Measurements from ENCODE around the gene COBLL1. TPM values are rescaled to one million over a fixed set of nuclear protein-coding genes. Genes with fewer than 3 reads are reported as not detected.

COBLL1 gene
- total RNA-seq, 1 experiment from 2014 or later, result 0.04 TPM

DNA sequence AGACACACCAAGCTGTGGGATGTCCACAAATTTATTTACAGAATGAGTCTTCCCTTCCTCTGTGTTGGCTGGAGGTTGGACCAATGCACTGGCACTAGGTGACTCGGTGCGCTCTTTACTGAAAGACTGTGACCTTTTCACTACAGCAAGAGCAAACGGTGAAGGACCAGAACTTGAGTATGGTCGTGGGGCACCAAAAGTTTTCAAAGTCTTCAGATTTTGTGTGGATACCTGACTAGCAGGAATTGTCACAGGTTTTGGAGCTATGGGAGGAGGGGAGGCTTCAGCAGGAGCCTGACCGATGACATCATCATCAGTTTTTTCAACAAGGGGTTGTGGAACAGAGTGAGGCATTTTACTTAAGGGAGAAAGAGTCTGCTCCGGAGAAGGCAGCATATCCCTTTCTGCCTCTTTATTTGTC is 147.3 kb downstream of the COBLL1 start:
- Histone ChIP-seq H3K27me3 (ENCODE audit: low read length) (no peaks in the 10 kb centered on the region), H2AFZ (ENCODE audit: low read length) (no peak overlapping the region), H3K4me3 (ENCODE audit: low read length) (no peak overlapping the region), H3K4me2 (ENCODE audit: low read depth, low read length, poor library complexity, severe bottlenecking) (no peak overlapping the region), H3K9me2 (replicated peaks; ENCODE audit: insufficient read depth, low read length) (0 out of 2 replicates have a peak, but pooled peaks cover 3% of the 10 kb centered on the region), H3K9ac (ENCODE audit: low read length) (no peak overlapping the region), H3K4me1 (ENCODE audit: low read length) (no peaks in the 10 kb centered on the region), H3K79me2 (ENCODE audit: low read length) (no peaks in the 10 kb centered on the region), H3K36me3 (ENCODE audit: insufficient read depth, low read length) (no peaks in the 10 kb centered on the region), H3K27ac (ENCODE audit: low read length) (no peak overlapping the region), H4K20me1 (ENCODE audit: insufficient read depth, low read depth, low read length) (no peaks in the 10 kb centered on the region), H3K9me3 (ENCODE audit: low read length) (no peaks in the 10 kb centered on the region)
- no peak for DNase-seq

- no peaks in the 10 kb centered on the region for H3K4me1 ChIP-seq (ENCODE audit: low read length)
- no peaks in the 10 kb centered on the region for H3K36me3 ChIP-seq (ENCODE audit: insufficient read depth, low read length)
- no peak overlapping the region for H3K27ac ChIP-seq (ENCODE audit: low read length)
- H3K4me3 ChIP-seq (ENCODE audit: low read length), result no peak overlapping the region
- no peaks in the 10 kb centered on the region for H3K79me2 ChIP-seq (ENCODE audit: low read length)
- H3K4me2 ChIP-seq (ENCODE audit: low read depth, low read length, poor library complexity, severe bottlenecking), result no peak overlapping the region
- no peak for DNase-seq
- H4K20me1 ChIP-seq (ENCODE audit: insufficient read depth, low read depth, low read length), result no peaks in the 10 kb centered on the region
- H3K27me3 ChIP-seq (ENCODE audit: low read length), result no peaks in the 10 kb centered on the region
- no peak overlapping the region for H2AFZ ChIP-seq (ENCODE audit: low read length)
- H3K9me3 ChIP-seq (ENCODE audit: low read length), result no peaks in the 10 kb centered on the region
- 0 out of 2 replicates have a peak, but pooled peaks cover 3% of the 10 kb centered on the region for H3K9me2 ChIP-seq (replicated peaks; ENCODE audit: insufficient read depth, low read length)
- H3K9ac ChIP-seq (ENCODE audit: low read length), result no peak overlapping the region
These were observed 147.8 kb downstream of the COBLL1 start for GRCh38 chr2:164693834-164694233.

DNA sequence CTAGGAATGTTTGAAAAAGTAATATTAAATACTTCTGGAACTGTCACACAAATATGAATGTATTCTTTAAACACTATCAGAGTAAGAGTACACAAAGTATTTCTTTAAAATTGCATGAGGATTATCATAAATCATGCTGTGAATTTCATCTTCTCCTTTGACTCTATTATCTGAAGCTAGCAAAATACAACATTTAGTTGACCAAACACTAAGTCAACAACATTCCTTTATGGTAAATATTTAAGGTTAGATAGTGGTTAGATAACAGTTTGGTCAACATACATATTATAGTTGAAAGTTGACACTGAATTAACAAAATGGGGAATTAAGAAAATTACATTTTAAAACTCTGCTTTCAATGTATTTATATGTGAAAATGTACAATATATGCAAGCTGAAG is 148.2 kb downstream of the COBLL1 start:
- H4K20me1 ChIP-seq (ENCODE audit: insufficient read depth, low read depth, low read length), result no peaks in the 10 kb centered on the region
- no peaks in the 10 kb centered on the region for H3K27me3 ChIP-seq (ENCODE audit: low read length)
- no peaks in the 10 kb centered on the region for H3K36me3 ChIP-seq (ENCODE audit: insufficient read depth, low read length)
- H3K27ac ChIP-seq (ENCODE audit: low read length), result no peak overlapping the region
- no peak for DNase-seq
- no peaks in the 10 kb centered on the region for H3K79me2 ChIP-seq (ENCODE audit: low read length)
- H3K9me3 ChIP-seq (ENCODE audit: low read length), result no peaks in the 10 kb centered on the region
- H3K4me2 ChIP-seq (ENCODE audit: low read depth, low read length, poor library complexity, severe bottlenecking), result no peak overlapping the region
- H3K9ac ChIP-seq (ENCODE audit: low read length), result no peak overlapping the region
- no peaks in the 10 kb centered on the region for H3K4me1 ChIP-seq (ENCODE audit: low read length)
- H3K9me2 ChIP-seq (replicated peaks; ENCODE audit: insufficient read depth, low read length), result 0 out of 2 replicates have a peak, but pooled peaks cover 3% of the 10 kb centered on the region
- no peak overlapping the region for H2AFZ ChIP-seq (ENCODE audit: low read length)
- H3K4me3 ChIP-seq (ENCODE audit: low read length), result no peak overlapping the region

DNA sequence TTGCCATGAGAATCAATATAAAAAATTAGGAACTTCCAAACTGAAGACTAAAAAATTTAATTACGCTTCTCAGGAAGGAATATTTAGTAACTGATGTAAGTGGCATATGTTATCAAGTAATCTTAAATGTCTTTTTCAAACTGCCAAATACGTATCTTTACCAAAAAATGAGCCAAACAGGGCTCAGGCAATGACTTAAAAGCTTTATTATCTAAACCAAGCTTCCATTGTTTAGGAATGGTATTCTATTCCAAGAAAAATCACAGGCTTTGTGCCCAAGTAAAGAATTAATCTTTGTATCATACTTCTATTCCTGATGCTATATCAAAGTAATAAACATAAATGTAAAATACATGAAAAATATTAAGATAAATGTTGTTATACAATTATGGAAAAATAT is 148.7 kb downstream of the COBLL1 start:
- H3K9me3 ChIP-seq (ENCODE audit: low read length), result no peaks in the 10 kb centered on the region
- no peak overlapping the region for H3K4me3 ChIP-seq (ENCODE audit: low read length)
- H3K27me3 ChIP-seq (ENCODE audit: low read length), result no peaks in the 10 kb centered on the region
- H3K4me2 ChIP-seq (ENCODE audit: low read depth, low read length, poor library complexity, severe bottlenecking), result no peak overlapping the region
- H3K27ac ChIP-seq (ENCODE audit: low read length), result no peak overlapping the region
- no peaks in the 10 kb centered on the region for H4K20me1 ChIP-seq (ENCODE audit: insufficient read depth, low read depth, low read length)
- H3K79me2 ChIP-seq (ENCODE audit: low read length), result no peaks in the 10 kb centered on the region
- H3K9ac ChIP-seq (ENCODE audit: low read length), result no peak overlapping the region
- DNase-seq, result no peak
- no peaks in the 10 kb centered on the region for H3K36me3 ChIP-seq (ENCODE audit: insufficient read depth, low read length)
- H3K4me1 ChIP-seq (ENCODE audit: low read length), result no peaks in the 10 kb centered on the region
- 0 out of 2 replicates have a peak, but pooled peaks cover 3% of the 10 kb centered on the region for H3K9me2 ChIP-seq (replicated peaks; ENCODE audit: insufficient read depth, low read length)
- H2AFZ ChIP-seq (ENCODE audit: low read length), result no peak overlapping the region

DNA sequence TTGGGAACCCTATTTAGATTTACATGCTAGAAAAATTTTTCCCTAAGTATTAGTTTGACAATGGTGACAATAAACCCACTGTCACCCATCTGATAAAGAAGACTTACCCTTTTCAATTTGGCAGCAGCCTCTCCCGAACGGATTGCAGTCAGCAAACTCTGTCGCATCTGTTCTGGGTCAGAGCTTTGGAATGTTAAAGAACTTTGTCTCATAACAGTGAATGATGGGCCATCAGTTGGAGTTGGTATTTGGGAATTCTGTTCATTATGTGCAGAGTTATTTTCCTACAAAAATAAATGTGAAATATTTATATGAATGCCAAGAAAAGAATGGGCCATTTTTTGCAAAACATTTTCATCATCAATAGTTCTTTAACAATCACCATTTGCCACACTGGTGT is 149.5 kb downstream of the COBLL1 start:
- Histone ChIP-seq H3K27me3 (ENCODE audit: low read length) (no peaks in the 10 kb centered on the region), H4K20me1 (ENCODE audit: insufficient read depth, low read depth, low read length) (no peaks in the 10 kb centered on the region), H3K4me3 (ENCODE audit: low read length) (no peak overlapping the region), H3K9me2 (replicated peaks; ENCODE audit: insufficient read depth, low read length) (0 out of 2 replicates have a peak, but pooled peaks cover 3% of the 10 kb centered on the region), H3K9me3 (ENCODE audit: low read length) (no peaks in the 10 kb centered on the region), H3K27ac (ENCODE audit: low read length) (no peak overlapping the region), H3K4me2 (ENCODE audit: low read depth, low read length, poor library complexity, severe bottlenecking) (no peak overlapping the region), H3K36me3 (ENCODE audit: insufficient read depth, low read length) (no peaks in the 10 kb centered on the region), H3K4me1 (ENCODE audit: low read length) (no peaks in the 10 kb centered on the region), H3K79me2 (ENCODE audit: low read length) (no peaks in the 10 kb centered on the region), H2AFZ (ENCODE audit: low read length) (no peak overlapping the region), H3K9ac (ENCODE audit: low read length) (no peak overlapping the region)
- DNase-seq, result no peak

GRCh38 chr2:164691346-164691887 is 150.2 kb downstream of the COBLL1 start:
- H3K4me2 ChIP-seq (ENCODE audit: low read depth, low read length, poor library complexity, severe bottlenecking), result no peak overlapping the region
- no peaks in the 10 kb centered on the region for H3K27me3 ChIP-seq (ENCODE audit: low read length)
- H2AFZ ChIP-seq (ENCODE audit: low read length), result no peak overlapping the region
- H3K4me1 ChIP-seq (ENCODE audit: low read length), result no peaks in the 10 kb centered on the region
- H3K4me3 ChIP-seq (ENCODE audit: low read length), result no peak overlapping the region
- H3K27ac ChIP-seq (ENCODE audit: low read length), result no peak overlapping the region
- no peaks in the 10 kb centered on the region for H4K20me1 ChIP-seq (ENCODE audit: insufficient read depth, low read depth, low read length)
- no peaks in the 10 kb centered on the region for H3K79me2 ChIP-seq (ENCODE audit: low read length)
- DNase-seq, result no peak
- H3K9me3 ChIP-seq (ENCODE audit: low read length), result no peaks in the 10 kb centered on the region
- no peak overlapping the region for H3K9ac ChIP-seq (ENCODE audit: low read length)
- 0 out of 2 replicates have a peak, but pooled peaks cover 3% of the 10 kb centered on the region for H3K9me2 ChIP-seq (replicated peaks; ENCODE audit: insufficient read depth, low read length)
- H3K36me3 ChIP-seq (ENCODE audit: insufficient read depth, low read length), result no peaks in the 10 kb centered on the region

DNA sequence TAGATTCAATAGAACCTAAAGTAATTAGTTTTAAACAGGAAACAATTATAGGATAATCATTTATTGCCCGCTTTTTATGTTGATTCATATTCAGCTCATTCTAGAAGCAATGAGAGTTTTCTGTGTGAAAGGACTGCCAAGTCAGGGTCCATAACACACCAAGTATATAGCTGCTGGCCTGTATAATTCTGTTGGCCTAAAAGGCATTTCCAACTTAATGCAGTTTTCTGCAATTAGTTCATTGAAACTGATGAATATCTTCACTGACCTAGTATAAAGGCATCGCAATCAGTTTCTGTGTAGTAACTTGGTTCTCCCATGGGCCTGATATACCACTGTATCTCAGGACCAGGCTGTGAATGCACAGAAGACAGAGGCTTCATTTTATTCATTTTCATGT is 151.3 kb downstream of the COBLL1 start:
- no peaks in the 10 kb centered on the region for H3K4me1 ChIP-seq (ENCODE audit: low read length)
- no peak overlapping the region for H3K4me3 ChIP-seq (ENCODE audit: low read length)
- H4K20me1 ChIP-seq (ENCODE audit: insufficient read depth, low read depth, low read length), result no peaks in the 10 kb centered on the region
- H3K79me2 ChIP-seq (ENCODE audit: low read length), result no peaks in the 10 kb centered on the region
- no peak overlapping the region for H2AFZ ChIP-seq (ENCODE audit: low read length)
- 0 out of 2 replicates have a peak, but pooled peaks cover 3% of the 10 kb centered on the region for H3K9me2 ChIP-seq (replicated peaks; ENCODE audit: insufficient read depth, low read length)
- H3K9me3 ChIP-seq (ENCODE audit: low read length), result no peaks in the 10 kb centered on the region
- no peak for DNase-seq
- H3K4me2 ChIP-seq (ENCODE audit: low read depth, low read length, poor library complexity, severe bottlenecking), result no peak overlapping the region
- H3K36me3 ChIP-seq (ENCODE audit: insufficient read depth, low read length), result no peaks in the 10 kb centered on the region
- H3K9ac ChIP-seq (ENCODE audit: low read length), result no peak overlapping the region
- H3K27me3 ChIP-seq (ENCODE audit: low read length), result no peaks in the 10 kb centered on the region
- no peak overlapping the region for H3K27ac ChIP-seq (ENCODE audit: low read length)

- no peak overlapping the region for H3K27ac ChIP-seq (ENCODE audit: low read length)
- H3K4me1 ChIP-seq (ENCODE audit: low read length), result no peaks in the 10 kb centered on the region
- DNase-seq, result no peak
- H3K9me3 ChIP-seq (ENCODE audit: low read length), result no peaks in the 10 kb centered on the region
- H3K79me2 ChIP-seq (ENCODE audit: low read length), result no peaks in the 10 kb centered on the region
- H3K36me3 ChIP-seq (ENCODE audit: insufficient read depth, low read length), result no peaks in the 10 kb centered on the region
- H3K9me2 ChIP-seq (replicated peaks; ENCODE audit: insufficient read depth, low read length), result 0 out of 2 replicates have a peak, but pooled peaks cover 3% of the 10 kb centered on the region
- H3K4me3 ChIP-seq (ENCODE audit: low read length), result no peak overlapping the region
- H3K4me2 ChIP-seq (ENCODE audit: low read depth, low read length, poor library complexity, severe bottlenecking), result no peak overlapping the region
- H3K9ac ChIP-seq (ENCODE audit: low read length), result no peak overlapping the region
- H2AFZ ChIP-seq (ENCODE audit: low read length), result no peak overlapping the region
- no peaks in the 10 kb centered on the region for H3K27me3 ChIP-seq (ENCODE audit: low read length)
- no peaks in the 10 kb centered on the region for H4K20me1 ChIP-seq (ENCODE audit: insufficient read depth, low read depth, low read length)
These were observed 152.7 kb downstream of the COBLL1 start for GRCh38 chr2:164688896-164689419.
